GM12878 (cell line): Measurements from ENCODE around the gene PPP1R37. TPM values are rescaled to one million over a fixed set of nuclear protein-coding genes. Genes with fewer than 3 reads are reported as not detected.
A peak's percentile ranks its signal among the peaks of the same experiment; 100 is the strongest.

Source experiments
- ATAC-seq: fragments of 200-7000 bp; cut with Tn5 transposase; 3 replicates; pipeline ENCODE4 v1.9.1; 2020; ENCODE audit warnings: mild to moderate bottlenecking, moderate library complexity
- BruUV-seq: library from RNA; stranded (reverse); fragments of 400-500 nt; replicated peaks from 2 replicates; lab custom pipeline; 2021; lab: Mats Ljungman, UMichigan
- CTCF ChIA-PET: fragments of 300-600 bp; sonication (Branson Sonifier 250); formaldehyde crosslinking; extraction: SDS; loops from one replicate; lab custom pipeline; 2021; ENCODE audit warnings: inconsistent platforms; lab: Yijun Ruan, JAX
- POLR2A ChIA-PET: fragments of 350-600 bp; formaldehyde crosslinking; extraction: SDS; loops from one replicate; lab custom pipeline; 2021; ENCODE audit warnings: inconsistent platforms; lab: Charles Lee
- RAD21 ChIA-PET: fragments of 300-600 bp; sonication (Branson Sonifier 250); formaldehyde crosslinking; loops from one replicate; lab custom pipeline; 2023; ENCODE audit warnings: antibody characterized with exemption; ENCODE audit not compliant: unreplicated experiment; lab: Charles Lee
- SMC1A ChIA-PET: fragments of 300-600 bp; sonication (Branson Sonifier 250); formaldehyde crosslinking; loops from one replicate; lab custom pipeline; 2023; ENCODE audit not compliant: unreplicated experiment, uncharacterized antibody; lab: Charles Lee
- DNase-seq: peaks from one replicate; pipeline ENCODE4 v3.0.0-alpha.2; 2011; ENCODE audit warnings: low read depth, low spot score
- FAIRE-seq: peaks from 3 replicates; lab custom pipeline; 2011; peaks lifted over from hg19 to GRCh38; lab: Jason Lieb, UNC
- H2AFZ ChIP-seq: 2 replicates; pipeline ENCODE4 v1.6.0; 2011; ENCODE audit warnings: low read depth, low read length, control low read depth; ENCODE audit not compliant: control insufficient read depth
- H3K27ac ChIP-seq: 2 replicates; pipeline ENCODE4 v1.5.1; 2011; ENCODE audit warnings: control low read depth; ENCODE audit not compliant: control insufficient read depth, insufficient read depth
- H3K27me3 ChIP-seq, 2 experiments: replicated peaks in 1 of 2; 2 replicates each; pipeline versions ENCODE4 v1.6.0 to v1.6.1; 2011; ENCODE audit warnings: low read length in 1 of 2; ENCODE audit not compliant: control insufficient read depth in 2 of 2, insufficient read depth in 2 of 2
- H3K36me3 ChIP-seq, 2 experiments: 2 replicates each; pipeline ENCODE4 v1.5.1; 2011; ENCODE audit warnings: low read length in 1 of 2; ENCODE audit not compliant: control insufficient read depth in 2 of 2, insufficient read depth in 2 of 2
- H3K4me1 ChIP-seq: 2 replicates; pipeline ENCODE4 v1.6.1; 2011; ENCODE audit warnings: mild to moderate bottlenecking, low read length, moderate library complexity, mixed read lengths; ENCODE audit not compliant: control insufficient read depth, insufficient read depth
- H3K4me2 ChIP-seq: 2 replicates; pipeline ENCODE4 v1.6.0; 2011; ENCODE audit warnings: control low read depth; ENCODE audit not compliant: control insufficient read depth, insufficient read depth
- H3K4me3 ChIP-seq: fragments of 200-600 bp; sonication (generic); 2 replicates; pipeline ENCODE4 v1.5.1; 2016
- H3K79me2 ChIP-seq: 2 replicates; pipeline ENCODE4 v1.6.0; 2011; ENCODE audit warnings: low read length; ENCODE audit not compliant: control insufficient read depth, insufficient read depth
- H3K9ac ChIP-seq: 2 replicates; pipeline ENCODE4 v1.8.0; 2011; ENCODE audit warnings: low read length, control low read depth, mixed read lengths; ENCODE audit not compliant: control insufficient read depth, insufficient read depth
- H3K9me3 ChIP-seq: replicated peaks from 3 replicates; pipeline ENCODE4 v1.5.1; 2011; ENCODE audit warnings: mild to moderate bottlenecking, low read length; ENCODE audit not compliant: control insufficient read depth, insufficient read depth
- H4K20me1 ChIP-seq: 2 replicates; pipeline ENCODE4 v1.6.0; 2011; ENCODE audit not compliant: control insufficient read depth, insufficient read depth
- ASH2L ChIP-seq: fragments of 300-600, 200-600 bp; sonication (generic); IDR thresholded peaks from 2 replicates; pipeline ENCODE4 v1.6.1; 2017; ENCODE audit warnings: low read depth, mild to moderate bottlenecking, borderline replicate concordance
- CEBPB ChIP-seq, 2 experiments: fragments of 150-350 bp in 1 of 2; IDR thresholded peaks; 2 replicates each; pipeline ENCODE4 v1.6.1; 2012 to 2014; ENCODE audit warnings: low read depth in 2 of 2, low read length in 2 of 2, borderline replicate concordance in 1 of 2, inconsistent platforms in 1 of 2
- CHD1 ChIP-seq: IDR thresholded peaks from 2 replicates; pipeline ENCODE4 v1.6.1; 2012; ENCODE audit warnings: low read depth, low read length, improper control_type of control experiment
- ETV6 ChIP-seq, 2 experiments: fragments of 450-650 bp in 1 of 2; IDR thresholded peaks in 1 of 2; conservative IDR thresholded peaks in 1 of 2; 2 replicates each; pipeline ENCODE4 v1.6.1; 2014; ENCODE audit warnings: antibody characterized with exemption in 1 of 2, borderline replicate concordance in 1 of 2, low read depth in 1 of 2, mild to moderate bottlenecking in 1 of 2, moderate library complexity in 1 of 2
- KDM1A ChIP-seq: fragments of 200-600 bp; sonication (generic); IDR thresholded peaks from 2 replicates; pipeline ENCODE4 v1.6.1; 2016; ENCODE audit warnings: borderline replicate concordance
- NFIC ChIP-seq: IDR thresholded peaks from 2 replicates; pipeline ENCODE4 v1.6.1; 2012; ENCODE audit warnings: low read depth, mild to moderate bottlenecking, inconsistent platforms, low read length, moderate library complexity
- POLR2A ChIP-seq: IDR thresholded peaks from 2 replicates; pipeline ENCODE4 v1.6.1; 2011; ENCODE audit warnings: low read depth, mild to moderate bottlenecking, low read length
- POLR2AphosphoS2 ChIP-seq: IDR thresholded peaks from 2 replicates; pipeline ENCODE4 v1.6.1; 2011; ENCODE audit warnings: low read depth, mild to moderate bottlenecking, low read length, improper control_type of control experiment, moderate library complexity
- POLR2AphosphoS5 ChIP-seq: IDR thresholded peaks from 2 replicates; pipeline ENCODE4 v1.6.1; 2011; ENCODE audit warnings: mild to moderate bottlenecking, low read length, inconsistent platforms
- WGBS: methylation state at CpG from one replicate; pipeline ENCODE4 v1.1.6; 2016; ENCODE audit warnings: low lambda C conversion rate; ENCODE audit not compliant: insufficient replicate concordance, insufficient coverage; ENCODE audit errors: missing lambda C conversion rate; 5-methylcytosine and 5-hydroxymethylcytosine counted together
- in situ Hi-C: fragments of 300-500 bp; cut with MboI; formaldehyde crosslinking; loops from 9 replicates; pipeline ENCODE4 v1.14.3; 2018; ENCODE audit warnings: mixed read lengths
- intact Hi-C: fragments of 100-400 bp; cut with micrococcal nuclease; formaldehyde crosslinking; loops from one replicate; pipeline ENCODE4 v1.14.2; 2022; ENCODE audit not compliant: unreplicated experiment
- polyA plus RNA-seq, 11 experiments: library from polyadenylated mRNA; depleted of rRNA in 4 of 11; unstranded in 6 of 11; stranded (reverse) in 5 of 11; fragments of >200 nt; fragmentation: Nextera tagmentation in 4 of 11; fragmentation: Illumina TruSeq in 1 of 11; extraction: Ambion mirVana in 4 of 11; extraction: Trizol in 1 of 11; gene quantifications; 1 replicate in 1 of 11; 2 replicates in 10 of 11; pipeline versions ENCODE4 v1.2.1 to v1.2.3, GENCODE V29; 2011 to 2016; ENCODE audit warnings: inconsistent platforms in 2 of 11, missing spikeins in 2 of 11, low read depth in 1 of 11
- total RNA-seq, 4 experiments: library from RNA; depleted of rRNA in 3 of 4; stranded (reverse); fragments of >200 nt in 3 of 4; fragmentation: Illumina TruSeq in 1 of 4; extraction: Trizol in 1 of 4; gene quantifications; 2 replicates each; pipeline versions ENCODE4 v1.2.1 to v1.2.3, GENCODE V29; 2013 to 2021
- TF ChIP-seq, protein P1 (sequence below): fragments of 450-650 bp; IDR thresholded peaks from 2 replicates; pipeline ENCODE4 v1.6.1; 2017; ENCODE audit warnings: mild to moderate bottlenecking, moderate library complexity
- TF ChIP-seq, protein P2 (sequence below): IDR thresholded peaks from 2 replicates; pipeline ENCODE4 v1.6.1; 2012; ENCODE audit warnings: low read depth, low read length, improper control_type of control experiment

The PPP1R37 gene
- total and polyA plus RNA-seq, 10 of the 15 experiments (the other 5 are each of a cell fraction or from before 2014, with no cell fraction given), result 0.09 to 21.3 (median 5.1) TPM; not detected in 1

DNA sequence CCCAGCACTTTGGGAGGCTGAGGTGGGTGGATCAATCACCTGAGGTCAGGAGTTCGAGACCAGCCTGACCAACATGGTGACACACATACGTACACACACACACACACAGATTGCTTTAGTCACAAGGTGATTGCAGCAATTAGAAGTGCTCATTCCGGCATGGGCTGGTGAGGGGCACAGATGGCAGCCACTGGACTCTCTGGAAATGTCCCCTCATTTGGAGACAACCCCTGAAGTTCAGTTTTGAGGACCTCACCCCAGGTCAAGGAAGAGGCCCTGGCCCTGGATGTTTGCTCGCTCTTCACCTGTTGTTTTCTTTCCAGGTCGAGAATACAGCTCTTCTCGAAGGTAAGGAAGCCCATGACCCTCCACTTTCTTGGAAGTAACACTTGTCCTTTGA lies 22.8 kb upstream of the PPP1R37 start:
- TF ChIP-seq POLR2AphosphoS2 (0 out of 2 replicates have a peak, but pooled peaks have one; percentile 10), CEBPB (IDR thresholded peaks at IDR 0.05; ENCODE audit: borderline replicate concordance in 1 of 2, low read depth in 2 of 2, low read length in 2 of 2) (no peak), CHD1 (no peak)
- Histone ChIP-seq H3K4me2 (no peak overlapping the region), H3K9me3 (no peaks in the 10 kb centered on the region), H4K20me1 (no peaks in the 10 kb centered on the region; the same call in 1 of the 2 replicates), H3K27me3 (no peaks in the 10 kb centered on the region), H3K27ac (no peak overlapping the region), H2AFZ (no peak overlapping the region), H3K9ac (no peak overlapping the region), H3K4me1 (peaks cover 9% of the 10 kb centered on the region), H3K36me3 (peaks cover 11 to 41% of the 10 kb centered on the region in 2 experiments), H3K79me2 (peaks cover 19% of the 10 kb centered on the region), H3K4me3 (no peak overlapping the region)
- no peak for ATAC-seq
- SMC1A ChIA-PET, result no interaction called here
- WGBS, result 71% methylated on average over 6 of the region's 6 CpGs
- no peak for DNase-seq
- no peak for FAIRE-seq
- RAD21 ChIA-PET, result no interaction called here
- POLR2A ChIA-PET, result no interaction called here
- BruUV-seq, result no TSS peak
- intact Hi-C loops (loop anchor here (10.0 kb wide), 1 partner anchor 405 kb away; no protein-coding TSS in a partner anchor), in situ Hi-C loops (no loop called here)
- CTCF ChIA-PET, result no interaction called here

DNA sequence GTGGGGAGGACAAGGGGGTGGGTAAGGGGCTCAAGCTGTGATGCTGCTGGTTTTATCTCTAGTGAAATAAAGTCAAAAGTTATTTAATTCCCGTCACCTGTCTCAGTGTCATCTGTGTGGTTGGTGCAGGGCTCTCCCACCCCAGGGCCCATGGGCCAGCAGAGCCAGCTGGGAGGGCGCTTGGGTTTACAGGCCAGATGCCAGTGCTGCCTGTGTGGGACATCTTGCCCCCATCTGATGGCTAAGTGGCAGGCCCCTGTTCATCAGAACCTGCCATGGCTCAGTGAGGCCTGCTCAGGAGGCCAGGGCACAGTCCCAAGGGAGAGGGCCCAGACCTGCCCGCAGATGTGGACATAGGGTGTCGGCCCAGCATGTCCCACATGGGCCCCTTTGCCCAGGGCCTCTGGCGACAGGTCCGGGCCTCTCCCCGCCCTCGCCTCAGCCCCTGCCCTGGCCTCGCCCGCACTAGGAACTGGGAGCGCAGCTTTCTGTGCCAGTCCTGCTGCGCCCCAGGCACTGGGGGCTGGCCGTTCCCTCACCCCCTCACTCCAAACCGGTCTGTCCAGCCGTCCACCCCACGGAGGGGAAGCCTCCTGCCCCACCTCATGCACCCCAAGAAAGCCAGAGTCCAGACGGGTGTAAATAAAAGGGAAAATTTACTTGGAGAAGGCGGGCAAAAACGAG lies 22.0 kb upstream of the PPP1R37 start:
- SMC1A ChIA-PET, result interaction anchor here (0.7 kb wide), 1 partner anchor 10 kb away, joined by 3 read pairs; no protein-coding TSS in a partner anchor
- no peaks in the 10 kb centered on the region for H3K9me3 ChIP-seq
- H3K4me3 ChIP-seq, result no peak overlapping the region
- ATAC-seq (no peak), FAIRE-seq (no peak), DNase-seq (no peak)
- H3K4me2 ChIP-seq, result no peak overlapping the region
- in situ Hi-C loops, result no loop called here
- 83% methylated on average over 16 of the region's 19 CpGs for WGBS
- H3K27me3 ChIP-seq, result no peaks in the 10 kb centered on the region
- H4K20me1 ChIP-seq, result no peaks in the 10 kb centered on the region; the same call in 1 of the 2 replicates
- CTCF ChIA-PET, result no interaction called here
- H3K27ac ChIP-seq, result no peak overlapping the region
- BruUV-seq, result no TSS peak
- peaks cover 26% of the 10 kb centered on the region for H3K79me2 ChIP-seq
- intact Hi-C loops, result loop anchor here (10.0 kb wide), 1 partner anchor 404 kb away; no protein-coding TSS in a partner anchor
- peaks cover 9% of the 10 kb centered on the region for H3K4me1 ChIP-seq
- H3K36me3 ChIP-seq, result peaks cover 11 to 38% of the 10 kb centered on the region in 2 experiments
- H3K9ac ChIP-seq, result no peak overlapping the region
- RAD21 ChIA-PET, result no interaction called here
- POLR2A ChIA-PET, result no interaction called here
- H2AFZ ChIP-seq, result no peak overlapping the region
- TF ChIP-seq ETV6 (conservative IDR thresholded peaks at IDR 0.05 in 1 of 2, IDR thresholded peaks at IDR 0.05 in 1 of 2; ENCODE audit: borderline replicate concordance in 1 of 2, low read depth in 1 of 2), result no peak
- TF ChIP-seq, protein P1, sequence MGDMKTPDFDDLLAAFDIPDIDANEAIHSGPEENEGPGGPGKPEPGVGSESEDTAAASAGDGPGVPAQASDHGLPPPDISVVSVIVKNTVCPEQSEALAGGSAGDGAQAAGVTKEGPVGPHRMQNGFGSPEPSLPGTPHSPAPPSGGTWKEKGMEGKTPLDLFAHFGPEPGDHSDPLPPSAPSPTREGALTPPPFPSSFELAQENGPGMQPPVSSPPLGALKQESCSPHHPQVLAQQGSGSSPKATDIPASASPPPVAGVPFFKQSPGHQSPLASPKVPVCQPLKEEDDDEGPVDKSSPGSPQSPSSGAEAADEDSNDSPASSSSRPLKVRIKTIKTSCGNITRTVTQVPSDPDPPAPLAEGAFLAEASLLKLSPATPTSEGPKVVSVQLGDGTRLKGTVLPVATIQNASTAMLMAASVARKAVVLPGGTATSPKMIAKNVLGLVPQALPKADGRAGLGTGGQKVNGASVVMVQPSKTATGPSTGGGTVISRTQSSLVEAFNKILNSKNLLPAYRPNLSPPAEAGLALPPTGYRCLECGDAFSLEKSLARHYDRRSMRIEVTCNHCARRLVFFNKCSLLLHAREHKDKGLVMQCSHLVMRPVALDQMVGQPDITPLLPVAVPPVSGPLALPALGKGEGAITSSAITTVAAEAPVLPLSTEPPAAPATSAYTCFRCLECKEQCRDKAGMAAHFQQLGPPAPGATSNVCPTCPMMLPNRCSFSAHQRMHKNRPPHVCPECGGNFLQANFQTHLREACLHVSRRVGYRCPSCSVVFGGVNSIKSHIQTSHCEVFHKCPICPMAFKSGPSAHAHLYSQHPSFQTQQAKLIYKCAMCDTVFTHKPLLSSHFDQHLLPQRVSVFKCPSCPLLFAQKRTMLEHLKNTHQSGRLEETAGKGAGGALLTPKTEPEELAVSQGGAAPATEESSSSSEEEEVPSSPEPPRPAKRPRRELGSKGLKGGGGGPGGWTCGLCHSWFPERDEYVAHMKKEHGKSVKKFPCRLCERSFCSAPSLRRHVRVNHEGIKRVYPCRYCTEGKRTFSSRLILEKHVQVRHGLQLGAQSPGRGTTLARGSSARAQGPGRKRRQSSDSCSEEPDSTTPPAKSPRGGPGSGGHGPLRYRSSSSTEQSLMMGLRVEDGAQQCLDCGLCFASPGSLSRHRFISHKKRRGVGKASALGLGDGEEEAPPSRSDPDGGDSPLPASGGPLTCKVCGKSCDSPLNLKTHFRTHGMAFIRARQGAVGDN, result no peak
- peak; percentile 69 for TF ChIP-seq POLR2A
- TF ChIP-seq ASH2L, result no peak
- TF ChIP-seq NFIC, result no peak
- TF ChIP-seq POLR2AphosphoS5, result peak; percentile 57; the same call in 1 of the 2 replicates
- TF ChIP-seq, protein P2, sequence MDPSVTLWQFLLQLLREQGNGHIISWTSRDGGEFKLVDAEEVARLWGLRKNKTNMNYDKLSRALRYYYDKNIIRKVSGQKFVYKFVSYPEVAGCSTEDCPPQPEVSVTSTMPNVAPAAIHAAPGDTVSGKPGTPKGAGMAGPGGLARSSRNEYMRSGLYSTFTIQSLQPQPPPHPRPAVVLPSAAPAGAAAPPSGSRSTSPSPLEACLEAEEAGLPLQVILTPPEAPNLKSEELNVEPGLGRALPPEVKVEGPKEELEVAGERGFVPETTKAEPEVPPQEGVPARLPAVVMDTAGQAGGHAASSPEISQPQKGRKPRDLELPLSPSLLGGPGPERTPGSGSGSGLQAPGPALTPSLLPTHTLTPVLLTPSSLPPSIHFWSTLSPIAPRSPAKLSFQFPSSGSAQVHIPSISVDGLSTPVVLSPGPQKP, result no peak
- no peak for TF ChIP-seq KDM1A
